GM18951 (cell line): ENCODE results near the gene SEL1L3.

Experiments used
- POLR2A ChIP-seq: IDR thresholded peaks from 4 replicates; pipeline ENCODE4 v1.6.1; 2011; ENCODE audit warnings: mild to moderate bottlenecking; ENCODE audit not compliant: insufficient read length, insufficient read depth; ENCODE audit errors: extremely low read depth
- in situ Hi-C: fragments of 300-500 bp; cut with MboI; formaldehyde crosslinking; loops from one replicate; pipeline ENCODE4 v1.12.0; 2022; ENCODE audit warnings: low sequenced_read_pairs, mixed read lengths, inconsistent platforms; ENCODE audit not compliant: unreplicated experiment

SEL1L3 gene

GRCh38 chr4:25703731-25704388 lies 158.9 kb downstream of the SEL1L3 start:
- no peak for TF ChIP-seq POLR2A
- in situ Hi-C loops, result no loop called here

DNA sequence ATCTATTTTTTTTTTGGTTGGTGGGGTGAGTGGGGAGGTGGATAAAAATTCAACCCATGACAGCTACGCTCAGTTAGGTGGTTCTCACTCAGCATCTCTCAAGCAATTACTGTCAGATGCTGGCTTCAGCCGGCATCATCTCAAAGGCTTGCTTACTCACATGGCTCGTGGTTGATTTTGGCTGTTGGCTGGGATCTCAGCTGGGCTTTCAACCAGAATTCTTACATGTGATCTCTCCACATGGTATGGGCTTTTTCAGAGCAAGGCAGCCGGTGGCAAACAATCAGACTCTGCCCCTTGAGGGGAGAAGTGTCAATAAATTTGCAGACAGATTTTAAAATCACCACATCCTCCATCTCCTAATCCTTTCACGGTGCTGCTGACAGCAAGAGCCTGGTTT lies 159.9 kb downstream of the SEL1L3 start:
- in situ Hi-C loops, result no loop called here
- no peak for TF ChIP-seq POLR2A

DNA sequence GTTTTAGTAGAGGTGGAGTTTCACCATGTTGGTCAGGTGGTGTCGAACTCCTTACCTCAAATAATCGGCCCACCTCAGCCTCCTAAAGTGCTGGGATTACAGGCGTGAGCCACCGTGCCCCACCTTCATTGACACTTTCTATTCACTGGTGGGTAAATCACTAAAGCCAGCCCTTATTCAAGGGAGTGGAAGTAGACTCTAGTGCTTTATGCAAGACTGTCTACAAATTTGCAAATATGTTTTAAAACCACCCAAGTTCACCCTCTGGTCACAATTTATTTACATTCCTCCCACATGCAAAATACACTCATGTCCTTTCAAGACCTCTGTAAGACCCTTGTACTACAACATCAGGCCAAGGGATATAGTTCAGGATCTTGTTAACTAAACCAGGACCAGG lies 162.1 kb downstream of the SEL1L3 start:
- no peak for TF ChIP-seq POLR2A
- in situ Hi-C loops, result no loop called here

- in situ Hi-C loops, result no loop called here
- TF ChIP-seq POLR2A, result no peak
Observed at GRCh38 chr4:25697516-25697915, 165.3 kb downstream of the SEL1L3 start.
